Neuronal stem cell (in vitro differentiated cells): ENCODE data around the gene SCAF1.

Source experiments
- DNase-seq: peaks from one replicate; pipeline ENCODE4 v3.0.0-alpha.2; 2013; ENCODE audit warnings: low spot score
- H2AFZ ChIP-seq: one replicate; pipeline ENCODE4 v1.6.1; 2013; ENCODE audit warnings: mild to moderate bottlenecking, low read length, inconsistent platforms
- H2AK5ac ChIP-seq: 2 replicates; pipeline ENCODE4 v1.6.1; 2013; ENCODE audit warnings: low read depth, mild to moderate bottlenecking, inconsistent platforms, low read length, moderate library complexity, mixed read lengths
- H2BK120ac ChIP-seq: 2 replicates; pipeline ENCODE4 v1.6.1; 2013; ENCODE audit warnings: low read depth, mild to moderate bottlenecking, inconsistent platforms, low read length, moderate library complexity, mixed read lengths
- H2BK12ac ChIP-seq: one replicate; pipeline ENCODE4 v1.6.1; 2013; ENCODE audit warnings: low read length, inconsistent platforms
- H2BK15ac ChIP-seq: 2 replicates; pipeline ENCODE4 v1.6.1; 2013; ENCODE audit warnings: mild to moderate bottlenecking, low read length, inconsistent platforms, mixed read lengths
- H2BK5ac ChIP-seq: one replicate; pipeline ENCODE4 v1.6.1; 2013; ENCODE audit warnings: inconsistent platforms, mild to moderate bottlenecking, low read length, moderate library complexity
- H3K14ac ChIP-seq: one replicate; pipeline ENCODE4 v1.6.1; 2013; ENCODE audit warnings: low read length, inconsistent platforms
- H3K18ac ChIP-seq: 2 replicates; pipeline ENCODE4 v1.6.1; 2013; ENCODE audit warnings: low read length, inconsistent platforms
- H3K23ac ChIP-seq: 2 replicates; pipeline ENCODE4 v1.6.1; 2013; ENCODE audit warnings: low read depth, mild to moderate bottlenecking, mixed read lengths, low read length, inconsistent platforms; ENCODE audit not compliant: poor library complexity
- H3K27ac ChIP-seq: replicated peaks from 3 replicates; pipeline ENCODE4 v1.5.1; 2013; ENCODE audit warnings: low read length, inconsistent platforms
- H3K27me3 ChIP-seq, 3 experiments: 2 replicates each; pipeline ENCODE4 v1.6.1; 2013; ENCODE audit warnings: low read length in 3 of 3, mild to moderate bottlenecking in 2 of 3, inconsistent platforms in 1 of 3, low read depth in 1 of 3, mixed read lengths in 1 of 3, moderate library complexity in 1 of 3; ENCODE audit not compliant: control insufficient read depth in 3 of 3, insufficient read depth in 3 of 3
- H3K36me3 ChIP-seq, 2 donors: replicated peaks in 1 of 2; 2 replicates each; pipeline ENCODE4 v1.6.1; 2013; ENCODE audit warnings: low read length in 2 of 2; ENCODE audit not compliant: control insufficient read depth in 2 of 2, insufficient read depth in 2 of 2
- H3K4ac ChIP-seq: 2 replicates; pipeline ENCODE4 v1.6.1; 2013; ENCODE audit warnings: inconsistent platforms, mild to moderate bottlenecking, low read length, moderate library complexity
- H3K4me1 ChIP-seq, 2 donors: 1 replicate in 1 of 2; 2 replicates in 1 of 2; pipeline ENCODE4 v1.6.1; 2013; ENCODE audit warnings: low read length in 2 of 2, low read depth in 1 of 2; ENCODE audit not compliant: control insufficient read depth in 2 of 2, insufficient read depth in 1 of 2
- H3K4me2 ChIP-seq: one replicate; pipeline ENCODE4 v1.6.1; 2013; ENCODE audit warnings: mild to moderate bottlenecking, low read length, inconsistent platforms; ENCODE audit not compliant: insufficient read depth, poor library complexity, severe bottlenecking
- H3K4me3 ChIP-seq, 2 donors: 2 replicates each; pipeline ENCODE4 v1.5.1; 2013; ENCODE audit warnings: low read length in 2 of 2, mild to moderate bottlenecking in 2 of 2, inconsistent platforms in 1 of 2, moderate library complexity in 1 of 2
- H3K79me1 ChIP-seq: one replicate; pipeline ENCODE4 v1.6.1; 2013; ENCODE audit warnings: low read depth, mild to moderate bottlenecking, inconsistent platforms, low read length, moderate library complexity
- H3K9ac ChIP-seq: one replicate; pipeline ENCODE4 v1.6.1; 2013; ENCODE audit warnings: mild to moderate bottlenecking, low read depth, low read length, inconsistent platforms; ENCODE audit not compliant: poor library complexity
- H3K9me3 ChIP-seq, 2 donors: replicated peaks in 1 of 2; 2 replicates each; pipeline versions ENCODE3 to v1.6.1; 2013; ENCODE audit warnings: low read length in 2 of 2, mild to moderate bottlenecking in 2 of 2, inconsistent platforms in 1 of 2, low read depth in 1 of 2, mixed read lengths in 1 of 2, moderate library complexity in 1 of 2; ENCODE audit not compliant: control insufficient read depth in 2 of 2, insufficient read depth in 1 of 2
- H4K8ac ChIP-seq: one replicate; pipeline ENCODE4 v1.6.1; 2013; ENCODE audit warnings: low read depth, mild to moderate bottlenecking, inconsistent platforms, low read length, moderate library complexity
- H4K91ac ChIP-seq: one replicate; pipeline ENCODE4 v1.6.1; 2013; ENCODE audit warnings: low read length, low read depth, mild to moderate bottlenecking, inconsistent platforms; ENCODE audit not compliant: poor library complexity
- WGBS, 2 donors: extraction: QIAGEN DNeasy Blood & Tissue Kit; methylation state at CpG; one replicate each; pipeline ENCODE4 v1.1.7; 2013; ENCODE audit warnings: missing lambda C conversion rate in 2 of 2, mixed read lengths in 1 of 2; ENCODE audit not compliant: insufficient read length in 2 of 2, insufficient replicate concordance in 1 of 2; ENCODE audit errors: extremely low coverage in 2 of 2; 5-methylcytosine and 5-hydroxymethylcytosine counted together

Gene SCAF1

GRCh38 chr19:49652551-49653465, 10.8 kb downstream of the SCAF1 start:
- peaks cover 26% of the 10 kb centered on the region for H3K79me1 ChIP-seq
- H3K9me3 ChIP-seq = no peaks in the 10 kb centered on the region
- H3K4me2 ChIP-seq = no peak overlapping the region
- H2BK120ac ChIP-seq = no peak overlapping the region
- H3K4me1 ChIP-seq = no peaks in the 10 kb centered on the region
- no peaks in the 10 kb centered on the region for H3K27me3 ChIP-seq
- H3K23ac ChIP-seq = peak overlapping the region; percentile 31
- H3K18ac ChIP-seq = no peak overlapping the region
- no peak overlapping the region for H2AFZ ChIP-seq
- no peak overlapping the region for H4K91ac ChIP-seq
- no peak overlapping the region for H3K27ac ChIP-seq
- no CpG with 5 or more reads among the region's 58 CpGs for WGBS, 2 donors
- H2BK5ac ChIP-seq = peak overlapping the region; percentile 53
- no peak for DNase-seq
- peaks cover 57 to 90% of the 10 kb centered on the region in 2 donors for H3K36me3 ChIP-seq
- H2BK15ac ChIP-seq = no peak overlapping the region
- H3K9ac ChIP-seq = no peak overlapping the region
- no peak overlapping the region for H3K4me3 ChIP-seq
- peak overlapping the region; percentile 82 for H4K8ac ChIP-seq
- H3K4ac ChIP-seq = no peak overlapping the region
- H2AK5ac ChIP-seq = no peak overlapping the region
- no peak overlapping the region for H3K14ac ChIP-seq
- H2BK12ac ChIP-seq = no peak overlapping the region

GRCh38 chr19:49653466-49653806, 11.4 kb downstream of the SCAF1 start:
- no peak overlapping the region for H3K18ac ChIP-seq
- H3K4me1 ChIP-seq = no peaks in the 10 kb centered on the region
- no peak overlapping the region for H3K4me2 ChIP-seq
- H3K4ac ChIP-seq = no peak overlapping the region
- H3K27ac ChIP-seq = no peak overlapping the region
- DNase-seq = no peak
- H3K23ac ChIP-seq = peak overlapping the region; percentile 31
- no peak overlapping the region for H4K91ac ChIP-seq
- no CpG with 5 or more reads among the region's 13 CpGs for WGBS, 2 donors
- H2AFZ ChIP-seq = no peak overlapping the region
- no peak overlapping the region for H2BK120ac ChIP-seq
- H3K79me1 ChIP-seq = peaks cover 26% of the 10 kb centered on the region
- no peak overlapping the region for H4K8ac ChIP-seq
- H3K4me3 ChIP-seq = no peak overlapping the region
- no peak overlapping the region for H3K14ac ChIP-seq
- H2AK5ac ChIP-seq = no peak overlapping the region
- H3K9me3 ChIP-seq = no peaks in the 10 kb centered on the region
- no peak overlapping the region for H2BK12ac ChIP-seq
- no peak overlapping the region for H2BK15ac ChIP-seq
- peaks cover 59 to 90% of the 10 kb centered on the region in 2 donors for H3K36me3 ChIP-seq
- H3K9ac ChIP-seq = no peak overlapping the region
- H2BK5ac ChIP-seq = no peak overlapping the region
- H3K27me3 ChIP-seq = no peaks in the 10 kb centered on the region

- Histone ChIP-seq H4K91ac (no peak overlapping the region), H3K4me2 (no peak overlapping the region), H2BK15ac (no peak overlapping the region), H2AK5ac (no peak overlapping the region), H3K23ac (no peak overlapping the region), H3K27me3 (no peaks in the 10 kb centered on the region), H2AFZ (no peak overlapping the region), H3K4me3 (no peak overlapping the region), H3K9me3 (no peaks in the 10 kb centered on the region), H4K8ac (no peak overlapping the region), H2BK120ac (no peak overlapping the region), H2BK12ac (no peak overlapping the region), H3K9ac (no peak overlapping the region), H3K4me1 (no peaks in the 10 kb centered on the region), H3K18ac (peak overlapping the region; percentile 28), H3K36me3 (peaks cover 66 to 92% of the 10 kb centered on the region in 2 donors), H3K4ac (no peak overlapping the region), H3K14ac (no peak overlapping the region), H2BK5ac (no peak overlapping the region), H3K79me1 (peaks cover 25% of the 10 kb centered on the region), H3K27ac (no peak overlapping the region)
- no CpG with 5 or more reads among the region's 10 CpGs for WGBS, 2 donors
- no peak for DNase-seq
Measured at GRCh38 chr19:49654581-49654980, 12.6 kb downstream of the SCAF1 start.

- DNase-seq = no peak
- Histone ChIP-seq H2AK5ac (no peak overlapping the region), H3K4me1 (no peaks in the 10 kb centered on the region), H3K18ac (no peak overlapping the region), H2AFZ (no peak overlapping the region), H4K91ac (no peak overlapping the region), H2BK5ac (no peak overlapping the region), H3K4ac (no peak overlapping the region), H3K79me1 (peaks cover 23% of the 10 kb centered on the region), H3K4me2 (no peak overlapping the region), H4K8ac (no peak overlapping the region), H3K23ac (peak overlapping the region; percentile 34), H3K14ac (no peak overlapping the region), H2BK15ac (no peak overlapping the region), H3K9ac (no peak overlapping the region), H3K36me3 (peaks cover 64 to 92% of the 10 kb centered on the region in 2 donors), H2BK120ac (no peak overlapping the region), H3K9me3 (peaks cover 4 to 5% of the 10 kb centered on the region in 2 donors), H2BK12ac (no peak overlapping the region), H3K27me3 (no peaks in the 10 kb centered on the region), H3K27ac (no peak overlapping the region), H3K4me3 (no peak overlapping the region)
- WGBS, 2 donors = no CpG with 5 or more reads among the region's 23 CpGs
Measured at GRCh38 chr19:49655570-49656455, 13.8 kb downstream of the SCAF1 start.
